K562 (cell line): ENCODE results near the gene CBFA2T2. TPM values are rescaled to one million over a fixed set of nuclear protein-coding genes. Genes with fewer than 3 reads are reported as not detected.

Experiments used
- BRD9 ChIP-seq: fragments of 450-650 bp; IDR thresholded peaks from 2 replicates; pipeline ENCODE4 v1.6.1; 2018; ENCODE audit warnings: low read depth; ENCODE audit not compliant: partially characterized antibody
- GABPA ChIP-seq: fragments of 200-800 bp; sonication (Bioruptor generic); conservative IDR thresholded peaks from 2 replicates; pipeline ENCODE4 v1.6.1; 2016; ENCODE audit warnings: low read depth, missing genetic modification characterization, missing compliant biosample characterization
- HDGF ChIP-seq: fragments of 450-650 bp; IDR thresholded peaks from 2 replicates; pipeline ENCODE4 v1.6.1; 2016
- RBBP5 ChIP-seq: fragments of 200-600 bp; sonication (generic); IDR thresholded peaks from 2 replicates; pipeline ENCODE4 v1.6.1; 2012; ENCODE audit warnings: borderline replicate concordance, mild to moderate bottlenecking, low read length, control low read depth, inconsistent platforms; ENCODE audit not compliant: insufficient read depth, poor library complexity, severe bottlenecking
- TEAD1 ChIP-seq, 2 experiments: fragments of 450-650 bp in 1 of 2; sonication (generic) in 1 of 2; formaldehyde crosslinking; IDR thresholded peaks; 2 replicates each; pipeline versions ENCODE4 v1.4.0 to v1.8.0; 2020 to 2022; ENCODE audit warnings: mild to moderate bottlenecking in 2 of 2, missing genetic modification reagents in 1 of 2
- ZNF740 ChIP-seq, 3 experiments: fragments of 200-800 bp in 1 of 3; sonication (Bioruptor generic) in 1 of 3; sonication (generic) in 1 of 3; formaldehyde crosslinking in 1 of 3; IDR thresholded peaks; 2 replicates each; pipeline versions ENCODE4 v1.6.1 to v1.8.0; 2016 to 2022; ENCODE audit warnings: mild to moderate bottlenecking in 2 of 3, missing compliant biosample characterization in 2 of 3, missing genetic modification characterization in 2 of 3, missing genetic modification reagents in 1 of 3
- polyA plus RNA-seq, 8 experiments: library from polyadenylated mRNA; depleted of rRNA in 4 of 8; stranded (reverse) in 5 of 8; unstranded in 3 of 8; fragments of >200 nt; fragmentation: Nextera tagmentation in 2 of 8; fragmentation: Illumina TruSeq in 1 of 8; extraction: Ambion mirVana in 2 of 8; extraction: Trizol in 1 of 8; gene quantifications; 2 replicates each; pipeline versions ENCODE4 v1.2.1 to v1.2.3, GENCODE V29; 2011 to 2014; ENCODE audit warnings: inconsistent platforms in 1 of 8, missing spikeins in 1 of 8
- total RNA-seq, 7 experiments: library from RNA; depleted of rRNA in 6 of 7; stranded (reverse); fragments of >200 nt in 6 of 7; fragmentation: Illumina TruSeq in 2 of 7; extraction: Trizol in 2 of 7; gene quantifications; 2 replicates each; pipeline versions ENCODE4 v1.2.1 to v1.2.3, GENCODE V29; 2011 to 2021; ENCODE audit warnings: low replicate concordance in 1 of 7
- TF ChIP-seq, protein P1 (sequence below), 2 experiments: IDR thresholded peaks; 2 replicates each; pipeline ENCODE4 v1.6.1; 2011; ENCODE audit warnings: borderline replicate concordance in 1 of 2, control low read depth in 1 of 2, low read depth in 1 of 2, low read length in 1 of 2, mild to moderate bottlenecking in 1 of 2, mixed read lengths in 1 of 2, moderate library complexity in 1 of 2; ENCODE audit not compliant: insufficient read depth in 1 of 2, insufficient read length in 1 of 2, poor library complexity in 1 of 2, severe bottlenecking in 1 of 2; ENCODE audit errors: extremely low read depth in 1 of 2
- TF ChIP-seq, protein P2 (sequence below): fragments of 450-650 bp; formaldehyde crosslinking; IDR thresholded peaks from 2 replicates; pipeline ENCODE4 v1.4.0; 2022; ENCODE audit warnings: missing genetic modification characterization
- TF ChIP-seq, protein P3 (sequence below): fragments of 450-650 bp; IDR thresholded peaks from 2 replicates; pipeline ENCODE4 v1.6.1; 2016; ENCODE audit warnings: borderline replicate concordance

CBFA2T2 gene
- total and polyA plus RNA-seq, 9 of the 15 experiments (the other 6 are each of a cell fraction or from before 2014, with no cell fraction given) = 0.27 to 9.6 (median 5.8) TPM

GRCh38 chr20:33685328-33686099 is 195.6 kb downstream of the CBFA2T2 start (continued):
- peak; percentile 75 for TF ChIP-seq RBBP5
- TF ChIP-seq ZNF740 (CRISPR knock-in tag; IDR thresholded peaks at IDR 0.05) = 0 out of 2 replicates have a peak, but pooled peaks have one; percentile 27
- TF ChIP-seq ZNF740 (tag; IDR thresholded peaks at IDR 0.05) = no peak
- TF ChIP-seq HDGF = 0 out of 2 replicates have a peak, but pooled peaks have one; percentile 29
- TF ChIP-seq, protein P1, sequence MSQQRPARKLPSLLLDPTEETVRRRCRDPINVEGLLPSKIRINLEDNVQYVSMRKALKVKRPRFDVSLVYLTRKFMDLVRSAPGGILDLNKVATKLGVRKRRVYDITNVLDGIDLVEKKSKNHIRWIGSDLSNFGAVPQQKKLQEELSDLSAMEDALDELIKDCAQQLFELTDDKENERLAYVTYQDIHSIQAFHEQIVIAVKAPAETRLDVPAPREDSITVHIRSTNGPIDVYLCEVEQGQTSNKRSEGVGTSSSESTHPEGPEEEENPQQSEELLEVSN (IDR thresholded peaks at IDR 0.05; ENCODE audit: borderline replicate concordance in 1 of 2, extremely low read depth in 1 of 2, insufficient read depth in 1 of 2, insufficient read length in 1 of 2, low read depth in 1 of 2, low read length in 1 of 2, poor library complexity in 1 of 2, severe bottlenecking in 1 of 2) = peak in 1 of 2 experiments; percentile 37
- TF ChIP-seq TEAD1 (CRISPR knock-in tag; IDR thresholded peaks at IDR 0.05) = 0 out of 4 replicates have a peak, but pooled peaks of 1 of the 2 experiments have one; percentile 19
- TF ChIP-seq, protein P2, sequence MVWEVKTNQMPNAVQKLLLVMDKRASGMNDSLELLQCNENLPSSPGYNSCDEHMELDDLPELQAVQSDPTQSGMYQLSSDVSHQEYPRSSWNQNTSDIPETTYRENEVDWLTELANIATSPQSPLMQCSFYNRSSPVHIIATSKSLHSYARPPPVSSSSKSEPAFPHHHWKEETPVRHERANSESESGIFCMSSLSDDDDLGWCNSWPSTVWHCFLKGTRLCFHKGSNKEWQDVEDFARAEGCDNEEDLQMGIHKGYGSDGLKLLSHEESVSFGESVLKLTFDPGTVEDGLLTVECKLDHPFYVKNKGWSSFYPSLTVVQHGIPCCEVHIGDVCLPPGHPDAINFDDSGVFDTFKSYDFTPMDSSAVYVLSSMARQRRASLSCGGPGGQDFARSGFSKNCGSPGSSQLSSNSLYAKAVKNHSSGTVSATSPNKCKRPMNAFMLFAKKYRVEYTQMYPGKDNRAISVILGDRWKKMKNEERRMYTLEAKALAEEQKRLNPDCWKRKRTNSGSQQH (CRISPR knock-in tag) = no peak
- TF ChIP-seq, protein P3, sequence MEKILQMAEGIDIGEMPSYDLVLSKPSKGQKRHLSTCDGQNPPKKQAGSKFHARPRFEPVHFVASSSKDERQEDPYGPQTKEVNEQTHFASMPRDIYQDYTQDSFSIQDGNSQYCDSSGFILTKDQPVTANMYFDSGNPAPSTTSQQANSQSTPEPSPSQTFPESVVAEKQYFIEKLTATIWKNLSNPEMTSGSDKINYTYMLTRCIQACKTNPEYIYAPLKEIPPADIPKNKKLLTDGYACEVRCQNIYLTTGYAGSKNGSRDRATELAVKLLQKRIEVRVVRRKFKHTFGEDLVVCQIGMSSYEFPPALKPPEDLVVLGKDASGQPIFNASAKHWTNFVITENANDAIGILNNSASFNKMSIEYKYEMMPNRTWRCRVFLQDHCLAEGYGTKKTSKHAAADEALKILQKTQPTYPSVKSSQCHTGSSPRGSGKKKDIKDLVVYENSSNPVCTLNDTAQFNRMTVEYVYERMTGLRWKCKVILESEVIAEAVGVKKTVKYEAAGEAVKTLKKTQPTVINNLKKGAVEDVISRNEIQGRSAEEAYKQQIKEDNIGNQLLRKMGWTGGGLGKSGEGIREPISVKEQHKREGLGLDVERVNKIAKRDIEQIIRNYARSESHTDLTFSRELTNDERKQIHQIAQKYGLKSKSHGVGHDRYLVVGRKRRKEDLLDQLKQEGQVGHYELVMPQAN = 0 out of 2 replicates have a peak, but pooled peaks have one; percentile 51
- TF ChIP-seq BRD9 = peak; percentile 64
- 0 out of 2 replicates have a peak, but pooled peaks have one; percentile 30 for TF ChIP-seq GABPA (tag)
